ENCODE measurements around the gene GABBR1.

The GABBR1 gene

DNA sequence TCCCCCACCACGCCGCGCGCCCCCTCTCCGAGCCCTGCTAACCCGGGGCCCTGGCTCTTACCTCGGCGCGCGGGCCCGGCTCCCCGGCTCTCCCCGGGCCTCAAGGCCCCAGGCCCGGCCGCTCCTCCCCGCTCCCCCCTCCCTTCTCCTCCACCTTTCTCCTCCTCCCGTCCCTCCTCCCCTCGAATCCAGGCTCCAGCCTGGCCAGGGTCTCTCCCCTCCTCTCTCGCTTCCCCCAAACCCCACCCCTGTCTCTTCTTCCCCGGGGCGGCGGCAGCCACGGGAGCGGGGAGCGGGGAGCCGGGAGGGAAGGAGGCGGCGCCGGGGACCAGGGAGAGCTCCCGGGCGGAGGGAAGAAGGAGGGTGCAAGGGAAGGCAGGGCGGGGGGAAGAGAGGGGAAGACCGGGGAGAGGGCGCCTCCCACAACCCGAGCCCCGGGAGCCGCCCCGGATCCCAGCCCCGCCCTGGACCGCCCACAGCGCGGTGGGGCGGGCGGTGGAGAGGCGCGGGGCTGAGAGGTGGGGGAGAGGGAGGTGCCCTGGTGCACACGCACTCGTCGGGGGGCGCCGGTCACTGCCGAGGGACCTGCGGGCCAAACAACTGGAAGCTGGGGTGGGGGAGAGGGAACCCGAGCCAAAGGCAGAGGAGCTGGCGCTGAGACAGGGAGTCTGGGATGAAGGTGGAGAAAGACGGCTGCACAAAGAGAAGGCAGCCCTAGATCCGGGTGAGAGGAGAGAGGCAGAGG, at the start of gene GABBR1:
GABBR1 (minus strand) TSS at position 395 of the 745 bp plus-strand sequence. CDS start 798 bp downstream, outside the sequence.
- peak within 1 kb of the TSS; percentile 77 for H3K27ac ChIP-seq
- TF ChIP-seq, protein P1, sequence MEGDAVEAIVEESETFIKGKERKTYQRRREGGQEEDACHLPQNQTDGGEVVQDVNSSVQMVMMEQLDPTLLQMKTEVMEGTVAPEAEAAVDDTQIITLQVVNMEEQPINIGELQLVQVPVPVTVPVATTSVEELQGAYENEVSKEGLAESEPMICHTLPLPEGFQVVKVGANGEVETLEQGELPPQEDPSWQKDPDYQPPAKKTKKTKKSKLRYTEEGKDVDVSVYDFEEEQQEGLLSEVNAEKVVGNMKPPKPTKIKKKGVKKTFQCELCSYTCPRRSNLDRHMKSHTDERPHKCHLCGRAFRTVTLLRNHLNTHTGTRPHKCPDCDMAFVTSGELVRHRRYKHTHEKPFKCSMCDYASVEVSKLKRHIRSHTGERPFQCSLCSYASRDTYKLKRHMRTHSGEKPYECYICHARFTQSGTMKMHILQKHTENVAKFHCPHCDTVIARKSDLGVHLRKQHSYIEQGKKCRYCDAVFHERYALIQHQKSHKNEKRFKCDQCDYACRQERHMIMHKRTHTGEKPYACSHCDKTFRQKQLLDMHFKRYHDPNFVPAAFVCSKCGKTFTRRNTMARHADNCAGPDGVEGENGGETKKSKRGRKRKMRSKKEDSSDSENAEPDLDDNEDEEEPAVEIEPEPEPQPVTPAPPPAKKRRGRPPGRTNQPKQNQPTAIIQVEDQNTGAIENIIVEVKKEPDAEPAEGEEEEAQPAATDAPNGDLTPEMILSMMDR (conservative IDR thresholded peaks at IDR 0.05; ENCODE audit: low read depth), result no peak
- DNase-seq (ENCODE audit: low spot score), result peak; percentile 97
- ChIA-PET CTCF (interaction anchor here (0.6 to 1.4 kb wide), 6 partner anchors 9 to 228 kb away, joined by 3 to 10 read pairs (median 3); no protein-coding TSS in a partner anchor), POLR2A (ENCODE audit: low non-redundant PET) (interaction anchor here (0.5 to 0.8 kb wide), 4 partner anchors 9 to 743 kb away, joined by 3 to 7 read pairs (median 4); no protein-coding TSS in a partner anchor)

DNA sequence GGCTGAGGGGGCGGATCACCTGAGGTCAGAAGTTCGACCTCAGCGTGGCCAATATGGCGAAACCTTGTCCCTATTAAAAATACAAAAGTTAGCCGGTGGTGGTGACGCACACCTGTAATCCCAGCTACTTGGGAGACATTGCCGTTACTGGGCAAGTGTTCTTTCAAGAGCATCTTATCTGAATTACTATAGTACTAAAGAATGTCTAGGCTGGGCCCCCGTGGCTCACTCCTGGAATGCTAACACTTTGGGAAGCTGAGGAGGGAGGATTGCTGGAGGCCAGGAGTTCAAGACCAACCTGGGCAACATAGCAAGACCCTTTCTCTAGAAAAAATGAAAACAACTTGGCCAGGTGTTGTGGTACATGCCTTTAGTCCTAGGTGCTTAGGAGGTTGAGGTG, 48.8 kb upstream of the GABBR1 start:
- ChIA-PET POLR2A (ENCODE audit: low non-redundant PET) (no interaction called here), CTCF (interaction anchor here (1.2 to 1.9 kb wide), 3 partner anchors 15 to 32 kb away, joined by 4 to 21 read pairs (median 4); no protein-coding TSS in a partner anchor)
- TF ChIP-seq, protein P1 (conservative IDR thresholded peaks at IDR 0.05; ENCODE audit: low read depth), result no peak
- peak overlapping the region; percentile 94; the same call in 1 of the 2 replicates for H3K27ac ChIP-seq
- no peak for DNase-seq (ENCODE audit: low spot score)

DNA sequence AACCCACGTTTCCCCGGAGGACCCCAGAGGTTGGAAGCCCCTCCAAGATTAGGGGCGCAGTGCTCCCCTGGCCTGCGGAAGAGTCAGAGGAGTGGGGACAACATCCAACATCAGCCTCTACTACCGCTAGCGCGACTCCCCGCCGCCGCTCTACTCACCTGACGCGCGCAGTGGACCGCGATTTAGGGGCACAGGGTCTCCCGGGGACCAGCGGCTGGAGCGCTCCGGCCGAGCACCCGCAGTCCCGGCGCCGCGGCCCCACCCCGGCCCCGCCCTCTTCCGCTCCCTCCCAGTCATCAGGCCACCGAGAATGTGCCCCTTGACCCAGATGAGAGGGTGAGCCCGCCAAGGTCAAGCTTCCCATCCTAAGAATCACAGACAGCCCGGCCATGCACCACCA, 47.9 kb upstream of the GABBR1 start, which contains the start of gene ZFP57:
ZFP57 (minus strand) TSS at position 249 of the 400 bp plus-strand sequence. CDS start 4,149 bp downstream, outside the sequence.
- ChIA-PET POLR2A (ENCODE audit: low non-redundant PET) (no interaction called here), CTCF (interaction anchor here (1.4 kb wide), 1 partner anchor 31 kb away, joined by 4 read pairs; no protein-coding TSS in a partner anchor)
- TF ChIP-seq, protein P1 (conservative IDR thresholded peaks at IDR 0.05; ENCODE audit: low read depth), result no peak
- DNase-seq (ENCODE audit: low spot score), result peak; percentile 31
- H3K27ac ChIP-seq, result peak within 1 kb of the TSS; percentile 94

DNA sequence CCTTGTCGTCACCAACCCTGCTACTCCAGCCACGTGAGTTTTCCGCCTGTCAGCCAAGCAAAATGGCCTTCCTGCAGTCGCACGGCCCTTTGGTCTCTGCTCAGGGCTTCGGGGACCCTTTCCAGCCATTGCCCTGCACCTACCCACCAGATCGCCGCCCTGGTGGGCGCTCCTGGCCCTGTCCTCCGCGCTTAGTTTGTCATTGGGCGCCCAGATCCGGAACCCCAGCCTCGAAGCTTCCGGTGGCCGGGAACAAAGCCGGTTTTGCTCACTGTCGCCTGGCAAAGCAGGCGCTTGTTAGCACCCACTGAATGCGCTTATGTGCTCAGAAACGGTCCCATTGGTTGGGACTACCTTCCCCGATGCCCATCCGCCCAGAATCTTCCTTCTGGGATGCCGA, 47.4 kb upstream of the GABBR1 start:
- peak overlapping the region; percentile 94 for H3K27ac ChIP-seq
- peak; percentile 28 for DNase-seq (ENCODE audit: low spot score)
- ChIA-PET POLR2A (ENCODE audit: low non-redundant PET) (no interaction called here), CTCF (interaction anchor here (0.8 to 1.4 kb wide), 2 partner anchors 22 to 30 kb away, joined by 3 to 4 read pairs; no protein-coding TSS in a partner anchor)
- TF ChIP-seq, protein P1 (conservative IDR thresholded peaks at IDR 0.05; ENCODE audit: low read depth), result no peak

DNA sequence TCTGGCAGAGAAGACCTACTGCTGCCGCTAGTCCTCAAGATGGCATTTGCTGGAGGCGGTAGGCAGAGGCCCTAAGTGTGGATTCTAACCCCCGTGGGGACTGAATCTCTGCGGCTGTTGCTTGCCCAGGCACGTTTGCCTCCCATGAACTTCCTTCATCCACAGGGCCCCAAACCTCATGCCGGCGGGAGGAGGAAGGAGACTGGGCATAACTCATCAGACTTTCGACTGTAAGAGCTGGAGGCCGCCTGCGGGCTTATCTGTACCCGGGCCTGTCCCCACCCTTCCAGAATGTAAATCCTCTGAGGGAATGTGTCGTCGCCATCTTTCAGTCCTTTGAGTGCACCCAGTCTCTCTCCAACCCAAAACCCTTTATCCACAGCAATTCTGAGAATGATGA, 47.0 kb upstream of the GABBR1 start:
- TF ChIP-seq, protein P1 (conservative IDR thresholded peaks at IDR 0.05; ENCODE audit: low read depth), result no peak
- ChIA-PET CTCF (interaction anchor here (0.8 kb wide), 1 partner anchor 23 kb away, joined by 3 read pairs; no protein-coding TSS in a partner anchor), POLR2A (ENCODE audit: low non-redundant PET) (interaction anchor here (0.5 kb wide), 1 partner anchor 31 kb away, joined by 3 read pairs; no protein-coding TSS in a partner anchor)
- DNase-seq (ENCODE audit: low spot score), result peak; percentile 77
- peak overlapping the region; percentile 94 for H3K27ac ChIP-seq

DNA sequence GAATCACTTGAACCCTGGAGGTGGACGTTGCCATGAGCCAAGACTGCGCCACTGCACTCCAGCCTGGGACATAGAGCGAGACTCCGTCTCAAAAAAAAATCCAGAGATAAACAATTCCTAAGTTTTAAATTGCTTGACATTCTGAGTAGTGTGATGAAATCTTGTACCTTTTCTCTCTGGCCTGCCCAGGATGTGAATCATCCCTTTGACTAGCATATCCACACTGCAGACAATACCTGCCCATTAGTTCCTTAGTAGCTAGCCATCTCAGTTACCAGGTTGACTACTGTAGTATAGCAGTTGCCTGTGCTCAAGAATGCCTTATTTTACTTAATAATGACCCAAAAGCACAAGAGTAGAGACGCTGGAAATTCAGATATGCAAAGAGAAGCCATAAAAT, 45.1 kb upstream of the GABBR1 start:
- DNase-seq (ENCODE audit: low spot score), result peak; percentile 80
- POLR2A ChIA-PET (ENCODE audit: low non-redundant PET), result no interaction called here
- TF ChIP-seq, protein P1 (conservative IDR thresholded peaks at IDR 0.05; ENCODE audit: low read depth), result no peak
- peak overlapping the region; percentile 94 for H3K27ac ChIP-seq
- CTCF ChIA-PET, result interaction anchor here (0.6 to 0.7 kb wide), 2 partner anchors 25 to 124 kb away, joined by 3 to 4 read pairs; no protein-coding TSS in a partner anchor

Data from RWPE1 (cell line).